Myocyte (in vitro differentiated cells): Measurements from ENCODE around the gene WFIKKN1. TPM values are rescaled to one million over a fixed set of nuclear protein-coding genes. Genes with fewer than 3 reads are reported as not detected.

Experiments used
- DNase-seq: peaks from one replicate; pipeline ENCODE4 v3.0.0-alpha.2; 2012; ENCODE audit warnings: low read depth
- total RNA-seq: library from RNA; depleted of rRNA; stranded (reverse); fragments of >200 nt; gene quantifications from 2 replicates; pipeline ENCODE4 v1.2.3, GENCODE V29; 2014

WFIKKN1 gene
- total RNA-seq, 1 donor from 2014 or later: 0.70 TPM

DNA sequence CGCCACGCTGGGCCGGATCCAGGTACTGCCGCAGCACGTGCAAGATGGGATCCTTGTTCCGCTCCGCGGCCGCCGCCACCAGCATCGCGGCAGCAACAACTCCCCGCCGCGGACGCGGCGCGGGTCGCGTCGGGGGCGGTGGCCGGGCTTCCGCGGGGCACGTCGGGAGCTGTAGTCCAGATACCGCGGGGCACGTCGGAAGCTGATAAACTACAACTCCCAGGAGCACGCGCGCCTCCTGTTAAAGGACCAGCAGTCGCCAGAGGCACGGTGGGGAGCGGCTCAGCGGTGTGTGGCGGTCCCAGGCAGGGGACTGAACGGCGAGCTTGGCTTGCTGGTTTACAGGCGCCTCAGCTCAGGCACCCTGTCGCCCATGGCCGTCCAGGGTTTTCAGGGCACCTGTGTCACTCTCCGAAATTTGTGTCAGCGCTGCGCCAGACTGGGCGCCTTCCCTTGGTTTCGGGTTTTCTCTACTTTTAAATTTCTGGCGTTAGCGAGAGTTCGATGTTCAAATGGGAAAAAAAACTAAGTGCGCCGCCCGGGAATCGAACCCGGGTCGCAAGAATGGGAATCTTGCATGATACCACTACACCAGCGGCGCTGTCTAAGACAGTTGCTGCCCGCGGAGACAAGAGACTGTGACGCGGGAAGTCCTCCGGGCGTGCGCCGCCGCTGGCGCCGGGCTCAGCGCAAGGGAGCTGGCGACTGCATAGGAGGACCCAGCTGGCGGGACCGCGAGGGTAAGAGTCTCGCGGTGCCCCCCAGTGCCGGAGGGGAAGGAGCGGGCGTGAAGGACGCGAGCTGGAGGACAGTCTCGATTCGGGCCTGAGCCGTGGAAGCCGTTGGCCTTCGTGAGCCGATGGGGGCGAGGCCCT is 5.7 kb downstream of the WFIKKN1 start, which contains the start of gene METTL26:
METTL26 (minus strand) TSS at position 100 of the 875 bp plus-strand sequence; CDS start at position 85, 15 bp downstream.
- DNase-seq: peak; percentile 95

DNA sequence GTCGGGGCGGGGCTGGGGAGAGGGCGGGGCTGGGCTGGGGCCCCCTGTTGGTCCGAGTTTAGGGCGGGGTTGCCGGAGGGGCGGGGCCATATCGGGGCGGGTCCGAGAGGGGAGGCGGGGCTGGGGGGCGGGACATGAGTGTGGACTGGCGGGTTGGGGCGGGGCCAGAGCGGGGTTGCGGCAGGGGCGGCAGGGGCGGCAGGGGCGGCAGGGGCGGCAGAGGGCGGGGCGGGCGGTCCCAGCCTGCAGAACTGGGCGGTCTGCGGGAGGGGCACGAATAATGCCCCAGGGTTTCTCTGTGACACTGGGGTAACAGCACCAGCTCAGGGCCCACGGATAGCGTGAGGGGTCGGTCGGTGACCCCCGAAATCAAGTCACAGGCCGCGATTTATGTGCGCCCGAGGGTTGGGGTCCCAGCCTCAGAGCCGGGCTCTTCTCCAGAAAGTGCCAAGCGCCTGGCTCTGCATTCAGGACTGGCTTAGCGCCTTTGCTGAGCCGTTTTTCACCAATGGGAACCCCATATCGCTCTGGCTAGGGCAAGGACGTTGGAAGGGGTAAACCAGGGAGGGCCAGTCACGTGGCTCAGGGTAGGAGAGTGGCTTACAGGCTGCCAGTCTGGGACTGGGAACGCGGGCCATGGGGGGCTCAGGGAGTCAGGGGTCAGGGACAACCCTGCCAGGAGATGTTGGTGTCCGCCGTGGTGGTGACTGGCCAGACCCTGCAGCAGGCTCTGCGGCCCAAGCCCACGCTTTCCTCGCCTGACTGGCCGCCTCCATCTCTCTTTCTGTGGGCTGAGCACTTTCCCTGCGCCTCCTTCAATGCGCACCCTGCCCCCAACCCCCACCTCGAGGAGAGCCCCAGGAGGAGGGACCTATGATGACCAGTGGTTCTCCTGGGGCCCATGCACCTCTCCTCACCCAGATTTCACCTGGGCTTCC is 6.6 kb downstream of the WFIKKN1 start:
- peak; percentile 89 for DNase-seq

- no peak for DNase-seq
Measured at GRCh38 chr16:638034-638543, 7.3 kb downstream of the WFIKKN1 start.

DNA sequence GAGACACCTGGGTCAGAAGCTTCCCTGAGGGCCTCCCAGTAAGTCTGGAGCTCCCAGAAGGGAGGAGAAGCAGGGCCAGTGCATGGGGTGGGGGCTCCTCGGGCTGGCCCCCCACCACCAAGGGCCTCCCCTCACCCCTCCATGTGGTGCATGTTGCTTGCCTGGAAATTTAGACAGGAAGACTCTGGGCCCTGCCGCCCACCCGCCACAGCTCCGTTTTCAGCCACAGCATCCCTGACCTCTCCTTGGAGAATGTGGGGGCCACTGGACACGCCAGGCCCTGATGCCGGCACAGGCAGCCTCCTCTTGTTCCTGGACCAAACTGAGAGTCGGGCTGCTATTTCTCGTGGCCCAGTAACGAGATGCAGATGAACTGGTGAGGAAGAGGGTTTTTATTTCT is 8.1 kb downstream of the WFIKKN1 start:
- no peak for DNase-seq

DNA sequence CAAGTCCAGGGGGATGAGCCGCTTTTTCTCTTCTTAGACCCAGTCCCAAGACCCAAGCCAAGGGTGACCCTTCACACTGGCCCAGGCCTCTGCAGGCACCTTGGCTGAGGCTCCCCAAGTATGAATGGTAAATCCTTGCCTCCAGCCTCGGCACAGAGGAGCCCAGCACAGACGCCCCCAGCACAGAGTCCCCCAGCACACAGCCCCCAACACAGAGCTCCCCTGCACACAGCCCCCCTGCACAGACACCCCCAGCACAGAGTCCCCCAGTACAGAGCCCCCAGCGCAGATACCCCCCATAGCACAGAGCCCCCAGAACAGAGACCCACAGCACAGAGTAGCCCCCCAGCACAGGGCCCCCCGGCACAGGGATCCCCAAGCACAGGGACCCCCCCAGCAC is 9.8 kb downstream of the WFIKKN1 start:
- DNase-seq: no peak

DNA sequence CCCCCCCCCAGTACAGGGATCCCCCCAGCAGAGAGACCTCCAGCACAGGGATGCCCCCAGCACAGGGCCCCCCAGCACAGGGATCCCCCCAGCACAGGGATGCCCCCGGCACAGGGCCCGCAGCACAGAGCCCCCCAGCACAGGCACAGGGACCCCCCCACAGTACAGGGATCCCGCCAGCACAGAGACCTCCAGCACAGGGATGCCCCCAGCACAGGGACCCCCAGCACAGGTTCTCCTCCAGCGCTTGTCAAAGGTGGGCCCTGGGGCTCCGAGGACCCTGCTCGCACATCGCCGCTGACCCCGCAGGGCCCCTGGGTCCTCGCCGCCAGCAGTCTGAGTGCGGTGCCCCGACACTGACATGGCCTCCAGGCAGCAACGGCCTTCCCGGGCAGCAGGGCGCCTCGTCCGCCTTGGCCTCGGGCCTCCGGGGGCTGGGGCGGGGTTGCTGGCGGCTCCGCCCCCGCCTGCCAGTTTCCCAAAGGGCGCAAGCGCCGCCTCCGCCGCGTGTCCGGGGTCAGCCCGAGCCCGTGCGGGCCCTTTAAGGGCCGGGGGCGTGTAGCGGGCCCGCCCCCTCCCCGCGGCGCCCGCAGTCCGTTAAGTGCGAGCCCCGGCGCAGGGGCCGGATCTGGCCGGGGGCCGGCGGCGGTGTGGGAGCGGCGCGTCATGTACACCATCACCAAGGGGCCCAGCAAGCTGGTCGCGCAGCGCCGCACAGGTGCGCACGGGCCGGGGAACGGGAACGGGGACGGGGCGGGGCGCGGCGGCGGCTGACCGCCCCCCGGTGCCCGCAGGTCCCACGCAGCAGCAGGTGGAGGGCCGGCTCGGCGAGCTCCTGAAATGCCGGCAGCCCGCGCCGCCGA is 10.8 kb downstream of the WFIKKN1 start, which contains the start of gene MCRIP2:
MCRIP2 (plus strand) TSS at position 503 of the 863 bp plus-strand sequence; CDS start at position 667, 164 bp downstream.
- peak; percentile 85 for DNase-seq

DNA sequence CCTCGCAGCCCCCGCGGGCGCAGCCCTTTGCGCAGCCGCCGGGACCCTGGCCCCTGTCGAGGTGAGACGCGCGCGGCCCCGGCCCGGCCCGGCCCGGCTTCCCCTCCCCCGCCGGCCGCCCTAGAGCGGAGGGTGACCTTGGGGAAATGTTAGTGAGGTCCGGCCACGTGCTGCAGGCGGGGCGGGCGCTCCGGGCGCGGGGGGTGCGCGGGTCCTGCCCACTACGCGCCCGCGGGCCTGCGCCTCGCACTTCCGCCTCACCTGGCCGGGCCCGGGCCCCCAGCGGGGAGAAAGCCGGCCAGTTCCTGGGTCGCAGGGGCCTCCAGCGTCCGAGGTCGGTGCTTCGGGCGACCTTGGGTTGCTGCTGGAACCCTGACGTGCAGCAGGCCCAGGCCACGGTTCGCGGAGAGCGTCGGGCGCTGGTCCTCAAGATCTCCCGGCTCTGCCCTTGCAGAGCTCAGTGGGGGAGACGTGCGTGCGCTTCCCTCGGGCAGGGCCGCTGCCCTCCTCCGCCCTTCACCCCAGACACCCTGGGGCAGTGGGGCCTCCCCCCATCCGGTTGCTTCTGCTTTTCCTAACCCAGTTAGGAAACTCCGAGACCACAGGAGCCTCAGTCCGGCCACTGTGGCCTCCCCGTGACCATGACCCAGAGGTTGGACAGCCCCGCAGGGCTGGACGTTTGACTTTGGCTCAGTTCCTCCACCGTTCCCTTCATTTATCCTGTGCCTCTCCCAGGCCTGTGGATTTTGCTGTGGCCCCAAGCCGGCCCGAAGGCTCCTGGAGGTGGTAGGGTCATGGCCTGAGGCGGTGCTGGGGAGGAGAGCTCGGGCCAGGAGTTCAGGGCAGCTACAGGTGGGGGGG is 11.6 kb downstream of the WFIKKN1 start:
- DNase-seq: peak; percentile 17

GRCh38 chr16:643050-643368 is 12.2 kb downstream of the WFIKKN1 start:
- no peak for DNase-seq

- DNase-seq: no peak
Measured at GRCh38 chr16:644556-644955, 13.8 kb downstream of the WFIKKN1 start.

- DNase-seq: no peak
Measured at GRCh38 chr16:645852-646678, 15.3 kb downstream of the WFIKKN1 start.

DNA sequence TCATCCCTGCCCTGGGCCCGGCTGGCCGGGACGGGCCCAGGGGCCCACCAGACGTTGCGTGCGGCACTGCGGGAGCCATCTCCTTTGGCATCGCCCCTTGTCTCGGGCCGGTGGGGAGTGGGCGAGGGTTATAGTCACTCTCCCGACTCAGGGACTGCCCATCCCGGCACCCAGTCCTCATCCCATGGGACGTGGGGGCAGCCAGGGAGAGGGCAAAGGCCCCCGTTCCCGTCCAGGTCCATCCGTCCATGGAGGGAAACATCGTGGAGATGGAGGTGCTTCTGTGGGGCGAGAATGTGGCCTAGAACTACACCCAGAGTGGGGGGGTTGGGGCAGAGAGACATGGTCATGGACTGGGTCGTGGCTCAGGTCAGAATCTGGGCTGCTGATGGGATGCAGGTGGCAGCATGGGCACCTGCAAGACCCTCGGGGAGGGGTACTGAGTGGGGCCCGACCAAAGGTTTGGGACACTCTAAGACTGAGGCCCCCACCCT is 15.9 kb downstream of the WFIKKN1 start:
- DNase-seq: no peak

DNA sequence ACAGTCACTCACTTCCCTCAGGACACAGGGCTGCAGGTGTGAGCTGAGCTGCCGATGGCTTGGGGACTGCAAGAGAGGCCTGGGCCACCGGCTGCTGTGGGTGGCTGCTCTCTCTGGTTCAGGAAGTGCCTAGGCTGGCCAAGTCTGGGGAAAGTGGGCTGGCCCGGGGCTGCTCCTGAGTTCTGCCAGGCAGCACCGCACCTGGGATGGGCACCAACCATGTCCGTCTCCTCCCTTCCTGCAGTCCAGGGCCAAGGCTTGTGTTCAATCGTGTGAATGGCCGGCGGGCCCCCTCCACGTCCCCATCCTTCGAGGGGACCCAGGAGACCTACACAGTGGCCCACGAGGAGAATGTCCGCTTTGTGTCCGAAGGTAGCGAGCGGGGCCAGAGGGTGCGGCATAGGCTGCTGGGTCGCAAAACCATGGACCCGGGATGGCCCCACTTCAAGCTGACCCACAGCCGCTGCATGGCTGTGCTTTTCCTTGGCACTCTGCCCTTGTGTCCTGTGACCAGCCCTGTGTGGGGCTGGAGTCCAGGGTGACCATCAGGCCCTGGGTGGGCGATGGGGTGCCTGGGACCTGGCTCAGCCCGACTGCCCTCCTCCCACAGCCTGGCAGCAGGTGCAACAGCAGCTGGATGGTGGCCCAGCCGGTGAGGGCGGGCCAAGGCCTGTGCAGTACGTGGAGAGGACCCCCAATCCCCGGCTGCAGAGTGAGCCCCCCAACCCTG is 16.6 kb downstream of the WFIKKN1 start:
- peak; percentile 59 for DNase-seq

GRCh38 chr16:648071-648780 is 17.4 kb downstream of the WFIKKN1 start:
- DNase-seq: peak; percentile 76

DNA sequence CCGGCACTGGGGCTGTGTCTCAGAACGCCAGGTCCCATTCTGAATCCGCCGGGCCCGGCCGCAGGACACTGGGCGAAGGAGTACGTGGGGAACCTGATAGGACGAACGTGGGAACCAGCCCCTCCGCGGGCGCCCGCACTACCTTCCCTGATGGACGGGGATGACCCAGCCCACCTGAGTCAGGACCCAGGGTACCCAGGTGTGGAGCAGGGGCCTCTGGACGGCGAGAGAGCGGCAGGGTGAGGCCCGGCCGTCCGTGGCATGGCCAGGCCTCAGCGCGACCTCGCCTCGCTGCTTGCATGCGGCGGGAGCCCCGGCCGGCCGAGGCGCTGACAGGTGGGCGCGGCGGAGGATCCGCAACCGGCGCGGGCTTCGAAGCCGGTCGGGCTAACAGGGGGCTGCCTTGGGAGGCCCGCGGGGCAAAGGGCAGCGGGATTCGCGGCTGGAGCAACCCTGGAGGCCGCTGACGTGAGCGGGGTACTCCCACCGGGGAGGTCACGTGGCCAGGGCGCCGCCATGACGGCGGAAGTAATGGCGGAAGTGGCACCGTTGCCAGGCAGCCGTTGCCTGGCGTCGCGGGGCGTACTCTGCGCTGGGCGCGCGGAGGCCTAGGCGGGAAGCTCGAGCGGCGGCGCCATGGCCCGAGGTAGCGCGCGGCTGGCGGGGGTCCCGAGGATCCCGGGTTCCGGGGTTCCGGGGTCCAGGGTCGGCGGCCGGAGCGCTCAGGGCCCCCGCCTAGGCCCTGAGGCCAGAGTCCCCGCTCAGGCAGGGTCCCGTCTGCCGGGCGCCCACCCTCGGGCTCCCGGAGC is 18.2 kb downstream of the WFIKKN1 start, which contains the start of gene WDR90:
WDR90 (plus strand) TSS at position 585 of the 809 bp plus-strand sequence; CDS start at position 637, 52 bp downstream.
- DNase-seq: peak; percentile 90

GRCh38 chr16:649631-650030 is 18.8 kb downstream of the WFIKKN1 start:
- DNase-seq: no peak

DNA sequence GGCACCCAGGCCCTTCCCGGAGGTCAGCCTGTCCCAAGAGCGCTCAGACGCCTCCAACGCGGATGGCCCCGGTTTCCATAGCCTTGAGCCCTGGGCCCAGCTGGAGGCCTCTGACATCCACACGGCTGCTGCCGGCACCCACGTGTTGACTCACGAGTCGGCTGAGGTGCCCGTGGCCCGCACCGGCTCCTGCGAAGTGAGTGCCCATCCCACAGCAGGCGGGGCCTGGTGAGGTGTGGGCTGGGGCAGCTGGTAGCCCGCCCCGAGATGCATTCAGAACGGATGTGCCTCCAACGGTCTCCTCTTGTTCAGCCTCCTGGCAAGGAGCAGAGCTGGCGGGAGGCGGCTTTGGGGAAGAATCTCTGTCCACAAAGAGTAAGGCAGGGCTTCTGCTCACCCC is 21.1 kb downstream of the WFIKKN1 start:
- DNase-seq: no peak
